Testis (tissue), 2 donors: ENCODE data around the gene STAC.
"Not testable (repeated sequence)": the region's sequence is repeated elsewhere in the genome, so short reads cannot be mapped to it uniquely, and the experiment has no call there.

Experiments
- POLR2A ChIP-seq: fragments of 450-650 bp; IDR thresholded peaks from one replicate; pipeline ENCODE4 v1.6.1; 2017; ENCODE audit warnings: antibody characterized with exemption, mild to moderate bottlenecking, moderate library complexity
- TF ChIP-seq, protein P1 (sequence below), 3 experiments: fragments of 450-650 bp in 2 of 3; fragments of 200-600 bp in 1 of 3; sonication (generic) in 1 of 3; IDR thresholded peaks; one replicate each; pipeline ENCODE4 v1.5.1; 2016 to 2019; ENCODE audit warnings: antibody characterized with exemption in 3 of 3, mild to moderate bottlenecking in 2 of 3, moderate library complexity in 1 of 3

DNA sequence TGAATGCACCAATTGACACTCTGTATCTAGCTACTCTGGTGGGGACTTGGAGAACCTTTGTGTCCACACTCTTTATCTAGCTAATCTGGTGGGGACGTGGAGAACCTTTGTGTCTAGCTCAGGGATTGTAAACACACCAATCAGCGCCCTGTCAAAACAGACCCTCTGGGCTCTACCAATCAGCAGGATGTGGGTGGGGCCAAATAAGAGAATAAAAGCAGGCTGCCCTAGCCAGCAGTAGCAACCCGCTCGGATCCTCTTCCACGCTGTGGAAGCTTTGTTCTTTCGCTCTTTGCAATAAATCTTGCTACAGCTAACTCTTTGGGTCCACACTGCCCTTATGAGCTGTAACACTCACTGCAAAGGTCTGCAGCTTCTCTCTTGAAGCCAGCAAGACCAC is 73.6 kb downstream of the STAC start:
- TF ChIP-seq, protein P1, sequence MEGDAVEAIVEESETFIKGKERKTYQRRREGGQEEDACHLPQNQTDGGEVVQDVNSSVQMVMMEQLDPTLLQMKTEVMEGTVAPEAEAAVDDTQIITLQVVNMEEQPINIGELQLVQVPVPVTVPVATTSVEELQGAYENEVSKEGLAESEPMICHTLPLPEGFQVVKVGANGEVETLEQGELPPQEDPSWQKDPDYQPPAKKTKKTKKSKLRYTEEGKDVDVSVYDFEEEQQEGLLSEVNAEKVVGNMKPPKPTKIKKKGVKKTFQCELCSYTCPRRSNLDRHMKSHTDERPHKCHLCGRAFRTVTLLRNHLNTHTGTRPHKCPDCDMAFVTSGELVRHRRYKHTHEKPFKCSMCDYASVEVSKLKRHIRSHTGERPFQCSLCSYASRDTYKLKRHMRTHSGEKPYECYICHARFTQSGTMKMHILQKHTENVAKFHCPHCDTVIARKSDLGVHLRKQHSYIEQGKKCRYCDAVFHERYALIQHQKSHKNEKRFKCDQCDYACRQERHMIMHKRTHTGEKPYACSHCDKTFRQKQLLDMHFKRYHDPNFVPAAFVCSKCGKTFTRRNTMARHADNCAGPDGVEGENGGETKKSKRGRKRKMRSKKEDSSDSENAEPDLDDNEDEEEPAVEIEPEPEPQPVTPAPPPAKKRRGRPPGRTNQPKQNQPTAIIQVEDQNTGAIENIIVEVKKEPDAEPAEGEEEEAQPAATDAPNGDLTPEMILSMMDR (IDR thresholded peaks at IDR 0.05): not testable (repeated sequence)
- TF ChIP-seq POLR2A: not testable (repeated sequence)
